GM23338 (cell line): ENCODE results near the gene RFX2. TPM values are rescaled to one million over a fixed set of nuclear protein-coding genes. Genes with fewer than 3 reads are reported as not detected.
A peak's percentile ranks its signal among the peaks of the same experiment; 100 is the strongest.

Source experiments
- ATAC-seq: fragments of 200-7000 bp; cut with Tn5 transposase; 3 replicates; pipeline ENCODE4 v1.9.1; 2020
- DNase-seq: peaks from one replicate; pipeline ENCODE4 v3.0.0-alpha.2; 2015; ENCODE audit warnings: low spot score
- H2AFZ ChIP-seq: fragments of 200-600 bp; sonication (generic); 2 replicates; pipeline ENCODE4 v1.8.0; 2016; ENCODE audit warnings: antibody characterized with exemption, mild to moderate bottlenecking, moderate library complexity
- H3F3A ChIP-seq: fragments of 200-600 bp; sonication (generic); replicated peaks from 2 replicates; pipeline ENCODE4 v1.8.0; 2017; ENCODE audit warnings: antibody characterized with exemption, mixed run types, low read depth
- H3K27ac ChIP-seq: fragments of 200-600 bp; sonication (generic); 2 replicates; pipeline ENCODE4 v1.6.1; 2016; ENCODE audit warnings: low read depth
- H3K27me3 ChIP-seq: fragments of 200-600 bp; sonication (generic); 2 replicates; pipeline ENCODE4 v1.8.0; 2016; ENCODE audit warnings: mild to moderate bottlenecking, mixed run types, moderate library complexity; ENCODE audit not compliant: insufficient read depth
- H3K36me3 ChIP-seq: fragments of 200-600 bp; sonication (generic); 2 replicates; pipeline ENCODE4 v1.8.0; 2016; ENCODE audit warnings: mild to moderate bottlenecking; ENCODE audit not compliant: insufficient read depth
- H3K4me1 ChIP-seq: fragments of 200-600 bp; sonication (generic); 2 replicates; pipeline ENCODE4 v1.8.0; 2016; ENCODE audit warnings: mild to moderate bottlenecking, moderate library complexity; ENCODE audit not compliant: insufficient read depth
- H3K4me2 ChIP-seq: fragments of 200-600 bp; sonication (generic); 2 replicates; pipeline ENCODE4 v1.7.1; 2017; ENCODE audit warnings: mixed run types
- H3K4me3 ChIP-seq: fragments of 200-600 bp; sonication (generic); 2 replicates; pipeline ENCODE4 v1.6.1; 2016; ENCODE audit warnings: mixed run types
- H3K79me2 ChIP-seq: fragments of 200-600 bp; sonication (generic); replicated peaks from 2 replicates; pipeline ENCODE4 v1.8.0; 2017; ENCODE audit warnings: mild to moderate bottlenecking; ENCODE audit not compliant: insufficient read depth
- H3K9me2 ChIP-seq: fragments of 200-600 bp; sonication (generic); 2 replicates; pipeline ENCODE4 v1.8.0; 2017; ENCODE audit not compliant: insufficient read depth
- H4K20me1 ChIP-seq: fragments of 200-600 bp; sonication (generic); replicated peaks from 2 replicates; pipeline ENCODE4 v1.8.0; 2017; ENCODE audit warnings: mild to moderate bottlenecking; ENCODE audit not compliant: insufficient read depth
- H3K27ac Mint-ChIP-seq: 2 replicates; pipeline ENCODE4 v1.8.0; 2020; ENCODE audit warnings: inconsistent platforms, mild to moderate bottlenecking, moderate library complexity, mixed read lengths
- H3K27me3 Mint-ChIP-seq: 3 replicates; pipeline ENCODE4 v1.8.0; 2022; ENCODE audit warnings: low read depth, mild to moderate bottlenecking, moderate library complexity, mixed read lengths, inconsistent platforms; ENCODE audit not compliant: insufficient read depth, poor library complexity
- H3K36me3 Mint-ChIP-seq: 3 replicates; pipeline ENCODE4 v1.8.0; 2021; ENCODE audit warnings: low read depth, mild to moderate bottlenecking, inconsistent platforms, moderate library complexity, mixed read lengths
- H3K4me1 Mint-ChIP-seq: 3 replicates; pipeline ENCODE4 v1.8.0; 2020; ENCODE audit warnings: mild to moderate bottlenecking, inconsistent platforms, mixed read lengths
- H3K4me3 Mint-ChIP-seq: 3 replicates; pipeline ENCODE4 v1.8.0; 2021; ENCODE audit warnings: moderate library complexity, mild to moderate bottlenecking, inconsistent platforms, mixed read lengths
- H3K9me3 Mint-ChIP-seq: 3 replicates; pipeline ENCODE4 v1.8.0; 2020; ENCODE audit warnings: moderate library complexity, mild to moderate bottlenecking, inconsistent platforms, mixed read lengths
- CREB1 ChIP-seq: fragments of 250-450 bp; sonication (Bioruptor Pico); IDR thresholded peaks from 2 replicates; pipeline ENCODE4 v1.5.0; 2020; ENCODE audit warnings: low read depth, mild to moderate bottlenecking, moderate library complexity
- EZH2 ChIP-seq: fragments of 200-600 bp; sonication (generic); IDR thresholded peaks from one replicate; pipeline ENCODE4 v1.8.0; 2017; ENCODE audit warnings: antibody characterized with exemption, mild to moderate bottlenecking, low read depth; ENCODE audit not compliant: unreplicated experiment
- EZH2phosphoT487 ChIP-seq: fragments of 200-600 bp; sonication (generic); IDR thresholded peaks from one replicate; pipeline ENCODE4 v1.8.1; 2018; ENCODE audit warnings: antibody characterized with exemption; ENCODE audit not compliant: unreplicated experiment
- JUNB ChIP-seq: IDR thresholded peaks from one replicate; pipeline ENCODE4 v1.6.1; 2016; ENCODE audit warnings: antibody characterized with exemption; ENCODE audit not compliant: unreplicated experiment
- NANOG ChIP-seq: IDR thresholded peaks from 2 replicates; pipeline ENCODE4 v1.6.1; 2016; ENCODE audit warnings: antibody characterized with exemption, borderline replicate concordance
- POLR2AphosphoS5 ChIP-seq: IDR thresholded peaks from 2 replicates; pipeline ENCODE4 v1.6.1; 2016; ENCODE audit warnings: antibody characterized with exemption, low read depth
- REST ChIP-seq: IDR thresholded peaks from one replicate; pipeline ENCODE4 v1.6.1; 2018; ENCODE audit warnings: antibody characterized with exemption; ENCODE audit not compliant: unreplicated experiment
- STAT1 ChIP-seq: IDR thresholded peaks from one replicate; pipeline ENCODE4 v1.6.1; 2016; ENCODE audit warnings: antibody characterized with exemption; ENCODE audit not compliant: unreplicated experiment
- ZNF114 ChIP-seq: fragments of 250-450 bp; sonication (Bioruptor Pico); IDR thresholded peaks from 2 replicates; pipeline ENCODE4 v1.5.0; 2020; ENCODE audit warnings: mild to moderate bottlenecking, moderate library complexity
- ZNF331 ChIP-seq: fragments of 250-450 bp; sonication (Bioruptor Pico); IDR thresholded peaks from 2 replicates; pipeline ENCODE4 v1.5.0; 2020; ENCODE audit warnings: low read depth, mild to moderate bottlenecking, moderate library complexity
- polyA plus RNA-seq: library from polyadenylated mRNA; unstranded; fragments of >200 nt; fragmentation: Nextera tagmentation; extraction: Ambion mirVana; gene quantifications from 2 replicates; pipeline ENCODE4 v1.2.1, GENCODE V29; 2016
- total RNA-seq: library from RNA; depleted of rRNA; stranded (reverse); fragments of >200 nt; shearing (Covaris generic); gene quantifications from 2 replicates; pipeline ENCODE4 v1.2.3, GENCODE V29; 2014
- TF ChIP-seq, protein P1 (sequence below), 2 experiments: fragments of 200-600 bp in 1 of 2; sonication (generic) in 1 of 2; conservative IDR thresholded peaks; 2 replicates each; pipeline versions ENCODE4 v1.5.1 to v1.6.1; 2016 to 2017; ENCODE audit warnings: antibody characterized with exemption in 2 of 2, low read depth in 2 of 2, mild to moderate bottlenecking in 2 of 2, moderate library complexity in 1 of 2
- TF ChIP-seq, protein P2 (sequence below): fragments of 250-450 bp; sonication (Bioruptor Pico); IDR thresholded peaks from 2 replicates; pipeline ENCODE4 v1.5.0; 2020; ENCODE audit warnings: mild to moderate bottlenecking, moderate library complexity
- TF ChIP-seq, protein P3 (sequence below): IDR thresholded peaks from 2 replicates; pipeline ENCODE4 v1.6.1; 2016; ENCODE audit warnings: antibody characterized with exemption

RFX2 gene
- total and polyA plus RNA-seq, 2 experiments from 2014 or later = 4.6 to 13.0 TPM

DNA sequence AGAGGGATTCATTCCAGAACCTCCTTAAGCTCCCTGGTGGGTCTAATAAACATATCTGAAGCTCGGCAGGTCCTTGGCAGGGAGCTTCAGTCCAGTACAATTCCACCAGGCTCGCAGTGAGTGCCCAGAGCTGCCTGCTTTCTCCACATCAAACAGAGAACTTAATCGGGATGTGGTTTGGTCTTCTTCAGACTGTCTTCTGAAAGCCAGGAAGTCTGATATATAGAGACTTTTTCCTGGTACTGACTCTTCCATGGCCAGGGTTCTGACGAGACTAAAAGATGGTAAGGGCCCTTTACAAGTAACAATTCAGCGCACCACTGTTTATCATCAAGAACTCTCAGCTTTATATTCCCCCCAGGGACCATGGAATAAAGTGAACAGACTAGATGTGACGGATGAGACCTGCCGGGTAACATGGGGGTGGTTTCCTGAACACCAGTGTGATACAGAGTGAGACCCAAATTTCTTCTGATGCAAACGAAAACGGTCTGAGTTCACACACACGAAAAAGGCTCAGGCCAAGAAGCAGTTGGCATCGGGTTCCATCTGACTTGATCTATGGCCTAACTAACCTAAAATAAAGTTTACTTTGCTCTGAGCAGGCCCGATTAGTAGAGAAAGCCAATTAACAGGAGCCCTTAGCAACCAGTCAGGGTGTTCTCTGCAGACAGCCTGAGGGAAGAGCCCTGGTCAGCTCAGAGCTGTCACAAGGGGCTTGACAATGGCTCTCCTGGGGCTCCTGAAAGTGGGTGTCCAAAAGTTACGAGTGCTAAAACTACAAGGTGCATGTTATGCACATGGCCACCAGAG is 161.3 kb downstream of the RFX2 start:
- Mint-ChIP-seq H3K9me3 (no peaks in the 10 kb centered on the region), H3K4me1 (peaks cover 81% of the 10 kb centered on the region), H3K36me3 (peaks cover 34% of the 10 kb centered on the region), H3K27me3 (peaks cover 28% of the 10 kb centered on the region), H3K4me3 (no peak overlapping the region; the same call in 2 of the 3 replicates), H3K27ac (peak overlapping the region; percentile 56; the same call in 1 of the 2 replicates)
- Histone ChIP-seq H2AFZ (no peak overlapping the region), H3K4me1 (peaks cover 56% of the 10 kb centered on the region), H3K27me3 (no peaks in the 10 kb centered on the region), H3F3A (0 out of 2 replicates have a peak, but pooled peaks cover 9% of the 10 kb centered on the region), H3K4me2 (peak overlapping the region; percentile 36; the same call in 1 of the 2 replicates), H3K79me2 (peaks cover 95% of the 10 kb centered on the region), H3K36me3 (peaks cover 6% of the 10 kb centered on the region), H3K9me2 (no peaks in the 10 kb centered on the region), H3K27ac (0 out of 2 replicates have a peak overlapping the region, but pooled peaks have one; percentile 76), H4K20me1 (peaks cover 56% of the 10 kb centered on the region), H3K4me3 (no peak overlapping the region)
- no peak for TF ChIP-seq REST
- no peak for TF ChIP-seq EZH2
- TF ChIP-seq, protein P1, sequence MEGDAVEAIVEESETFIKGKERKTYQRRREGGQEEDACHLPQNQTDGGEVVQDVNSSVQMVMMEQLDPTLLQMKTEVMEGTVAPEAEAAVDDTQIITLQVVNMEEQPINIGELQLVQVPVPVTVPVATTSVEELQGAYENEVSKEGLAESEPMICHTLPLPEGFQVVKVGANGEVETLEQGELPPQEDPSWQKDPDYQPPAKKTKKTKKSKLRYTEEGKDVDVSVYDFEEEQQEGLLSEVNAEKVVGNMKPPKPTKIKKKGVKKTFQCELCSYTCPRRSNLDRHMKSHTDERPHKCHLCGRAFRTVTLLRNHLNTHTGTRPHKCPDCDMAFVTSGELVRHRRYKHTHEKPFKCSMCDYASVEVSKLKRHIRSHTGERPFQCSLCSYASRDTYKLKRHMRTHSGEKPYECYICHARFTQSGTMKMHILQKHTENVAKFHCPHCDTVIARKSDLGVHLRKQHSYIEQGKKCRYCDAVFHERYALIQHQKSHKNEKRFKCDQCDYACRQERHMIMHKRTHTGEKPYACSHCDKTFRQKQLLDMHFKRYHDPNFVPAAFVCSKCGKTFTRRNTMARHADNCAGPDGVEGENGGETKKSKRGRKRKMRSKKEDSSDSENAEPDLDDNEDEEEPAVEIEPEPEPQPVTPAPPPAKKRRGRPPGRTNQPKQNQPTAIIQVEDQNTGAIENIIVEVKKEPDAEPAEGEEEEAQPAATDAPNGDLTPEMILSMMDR (conservative IDR thresholded peaks at IDR 0.05; ENCODE audit: low read depth in 2 of 2) = no peak
- TF ChIP-seq, protein P2, sequence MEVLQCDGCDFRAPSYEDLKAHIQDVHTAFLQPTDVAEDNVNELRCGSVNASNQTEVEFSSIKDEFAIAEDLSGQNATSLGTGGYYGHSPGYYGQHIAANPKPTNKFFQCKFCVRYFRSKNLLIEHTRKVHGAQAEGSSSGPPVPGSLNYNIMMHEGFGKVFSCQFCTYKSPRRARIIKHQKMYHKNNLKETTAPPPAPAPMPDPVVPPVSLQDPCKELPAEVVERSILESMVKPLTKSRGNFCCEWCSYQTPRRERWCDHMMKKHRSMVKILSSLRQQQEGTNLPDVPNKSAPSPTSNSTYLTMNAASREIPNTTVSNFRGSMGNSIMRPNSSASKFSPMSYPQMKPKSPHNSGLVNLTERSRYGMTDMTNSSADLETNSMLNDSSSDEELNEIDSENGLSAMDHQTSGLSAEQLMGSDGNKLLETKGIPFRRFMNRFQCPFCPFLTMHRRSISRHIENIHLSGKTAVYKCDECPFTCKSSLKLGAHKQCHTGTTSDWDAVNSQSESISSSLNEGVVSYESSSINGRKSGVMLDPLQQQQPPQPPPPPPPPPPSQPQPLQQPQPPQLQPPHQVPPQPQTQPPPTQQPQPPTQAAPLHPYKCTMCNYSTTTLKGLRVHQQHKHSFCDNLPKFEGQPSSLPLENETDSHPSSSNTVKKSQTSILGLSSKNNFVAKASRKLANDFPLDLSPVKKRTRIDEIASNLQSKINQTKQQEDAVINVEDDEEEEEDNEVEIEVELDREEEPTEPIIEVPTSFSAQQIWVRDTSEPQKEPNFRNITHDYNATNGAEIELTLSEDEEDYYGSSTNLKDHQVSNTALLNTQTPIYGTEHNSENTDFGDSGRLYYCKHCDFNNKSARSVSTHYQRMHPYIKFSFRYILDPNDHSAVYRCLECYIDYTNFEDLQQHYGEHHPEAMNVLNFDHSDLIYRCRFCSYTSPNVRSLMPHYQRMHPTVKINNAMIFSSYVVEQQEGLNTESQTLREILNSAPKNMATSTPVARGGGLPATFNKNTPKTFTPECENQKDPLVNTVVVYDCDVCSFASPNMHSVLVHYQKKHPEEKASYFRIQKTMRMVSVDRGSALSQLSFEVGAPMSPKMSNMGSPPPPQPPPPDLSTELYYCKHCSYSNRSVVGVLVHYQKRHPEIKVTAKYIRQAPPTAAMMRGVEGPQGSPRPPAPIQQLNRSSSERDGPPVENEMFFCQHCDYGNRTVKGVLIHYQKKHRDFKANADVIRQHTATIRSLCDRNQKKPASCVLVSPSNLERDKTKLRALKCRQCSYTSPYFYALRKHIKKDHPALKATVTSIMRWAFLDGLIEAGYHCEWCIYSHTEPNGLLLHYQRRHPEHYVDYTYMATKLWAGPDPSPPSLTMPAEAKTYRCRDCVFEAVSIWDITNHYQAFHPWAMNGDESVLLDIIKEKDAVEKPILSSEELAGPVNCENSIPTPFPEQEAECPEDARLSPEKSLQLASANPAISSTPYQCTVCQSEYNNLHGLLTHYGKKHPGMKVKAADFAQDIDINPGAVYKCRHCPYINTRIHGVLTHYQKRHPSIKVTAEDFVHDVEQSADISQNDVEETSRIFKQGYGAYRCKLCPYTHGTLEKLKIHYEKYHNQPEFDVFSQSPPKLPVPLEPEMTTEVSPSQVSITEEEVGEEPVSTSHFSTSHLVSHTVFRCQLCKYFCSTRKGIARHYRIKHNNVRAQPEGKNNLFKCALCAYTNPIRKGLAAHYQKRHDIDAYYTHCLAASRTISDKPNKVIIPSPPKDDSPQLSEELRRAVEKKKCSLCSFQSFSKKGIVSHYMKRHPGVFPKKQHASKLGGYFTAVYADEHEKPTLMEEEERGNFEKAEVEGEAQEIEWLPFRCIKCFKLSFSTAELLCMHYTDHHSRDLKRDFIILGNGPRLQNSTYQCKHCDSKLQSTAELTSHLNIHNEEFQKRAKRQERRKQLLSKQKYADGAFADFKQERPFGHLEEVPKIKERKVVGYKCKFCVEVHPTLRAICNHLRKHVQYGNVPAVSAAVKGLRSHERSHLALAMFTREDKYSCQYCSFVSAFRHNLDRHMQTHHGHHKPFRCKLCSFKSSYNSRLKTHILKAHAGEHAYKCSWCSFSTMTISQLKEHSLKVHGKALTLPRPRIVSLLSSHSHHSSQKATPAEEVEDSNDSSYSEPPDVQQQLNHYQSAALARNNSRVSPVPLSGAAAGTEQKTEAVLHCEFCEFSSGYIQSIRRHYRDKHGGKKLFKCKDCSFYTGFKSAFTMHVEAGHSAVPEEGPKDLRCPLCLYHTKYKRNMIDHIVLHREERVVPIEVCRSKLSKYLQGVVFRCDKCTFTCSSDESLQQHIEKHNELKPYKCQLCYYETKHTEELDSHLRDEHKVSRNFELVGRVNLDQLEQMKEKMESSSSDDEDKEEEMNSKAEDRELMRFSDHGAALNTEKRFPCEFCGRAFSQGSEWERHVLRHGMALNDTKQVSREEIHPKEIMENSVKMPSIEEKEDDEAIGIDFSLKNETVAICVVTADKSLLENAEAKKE (CRISPR knock-in tag) = no peak
- TF ChIP-seq CREB1 = no peak
- no peak for TF ChIP-seq ZNF331 (CRISPR knock-in tag)
- TF ChIP-seq EZH2phosphoT487 = no peak
- TF ChIP-seq STAT1 = no peak
- no peak for TF ChIP-seq NANOG
- TF ChIP-seq POLR2AphosphoS5 = no peak
- TF ChIP-seq, protein P3, sequence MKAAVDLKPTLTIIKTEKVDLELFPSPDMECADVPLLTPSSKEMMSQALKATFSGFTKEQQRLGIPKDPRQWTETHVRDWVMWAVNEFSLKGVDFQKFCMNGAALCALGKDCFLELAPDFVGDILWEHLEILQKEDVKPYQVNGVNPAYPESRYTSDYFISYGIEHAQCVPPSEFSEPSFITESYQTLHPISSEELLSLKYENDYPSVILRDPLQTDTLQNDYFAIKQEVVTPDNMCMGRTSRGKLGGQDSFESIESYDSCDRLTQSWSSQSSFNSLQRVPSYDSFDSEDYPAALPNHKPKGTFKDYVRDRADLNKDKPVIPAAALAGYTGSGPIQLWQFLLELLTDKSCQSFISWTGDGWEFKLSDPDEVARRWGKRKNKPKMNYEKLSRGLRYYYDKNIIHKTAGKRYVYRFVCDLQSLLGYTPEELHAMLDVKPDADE = no peak
- no peak for TF ChIP-seq JUNB
- no peak for TF ChIP-seq ZNF114 (CRISPR knock-in tag)
- ATAC-seq (no peak), DNase-seq (no peak)
